CD4-positive, alpha-beta T cell treated with Interleukin-21 for 1 hour (primary cell): ENCODE measurements around the gene FLNC.

Experiments used
- DNase-seq: peaks from one replicate; pipeline ENCODE4 v3.0.0-alpha.2; 2020

FLNC gene

DNA sequence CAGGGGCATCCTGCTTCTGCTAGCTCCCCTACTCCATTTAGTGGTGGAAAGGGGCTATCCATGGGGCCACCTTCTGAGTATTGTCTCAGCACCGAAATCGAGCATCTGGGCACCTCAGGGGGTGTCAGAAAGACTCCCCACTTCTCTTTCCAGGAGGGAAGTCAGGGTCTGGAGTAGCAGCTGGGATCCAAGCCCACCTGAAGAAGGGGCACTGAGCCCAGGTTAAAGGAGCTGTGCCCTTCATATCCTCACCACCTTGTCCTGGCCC lies 2.6 kb downstream of the FLNC start:
- DNase-seq = no peak

DNA sequence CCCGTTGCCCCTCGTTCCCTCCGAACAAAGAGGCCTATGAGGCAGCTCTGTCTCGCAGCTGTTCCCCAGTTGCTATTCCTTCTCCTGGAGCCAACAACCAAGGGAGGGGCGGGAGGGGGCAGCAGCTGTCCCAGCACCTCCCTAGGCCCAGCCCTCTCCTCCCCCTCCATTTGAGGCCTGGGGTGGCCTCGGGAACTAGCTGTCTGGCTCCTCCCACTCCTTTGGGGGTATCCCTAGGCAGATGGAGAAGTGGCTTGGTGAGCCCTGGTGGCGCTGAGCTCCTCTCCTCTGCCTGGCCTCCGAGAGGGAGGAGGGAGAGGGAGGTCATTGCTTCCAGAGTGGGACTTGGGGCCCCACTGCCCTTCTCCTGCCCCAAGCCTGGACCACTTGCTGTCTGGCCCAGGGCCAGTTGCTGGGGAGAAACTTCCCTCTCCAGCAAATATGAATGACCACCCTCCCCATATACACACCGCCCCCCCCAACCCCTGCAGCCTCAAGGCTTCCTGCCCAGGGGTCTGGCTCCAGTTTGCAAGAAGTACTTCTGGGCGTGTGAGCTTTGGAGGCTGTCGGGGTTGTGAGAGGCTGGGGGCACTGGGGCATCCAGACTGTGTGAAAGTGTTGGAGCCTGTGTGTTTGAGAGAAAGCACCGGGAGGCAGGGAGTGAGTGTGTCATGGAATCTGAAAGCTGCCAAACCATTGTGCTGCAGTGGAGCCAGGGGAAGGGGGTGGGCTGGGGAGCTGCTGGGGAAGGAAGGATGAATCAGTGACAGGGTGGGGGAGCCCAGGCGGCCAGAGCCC lies 3.1 kb downstream of the FLNC start:
- no peak for DNase-seq

DNA sequence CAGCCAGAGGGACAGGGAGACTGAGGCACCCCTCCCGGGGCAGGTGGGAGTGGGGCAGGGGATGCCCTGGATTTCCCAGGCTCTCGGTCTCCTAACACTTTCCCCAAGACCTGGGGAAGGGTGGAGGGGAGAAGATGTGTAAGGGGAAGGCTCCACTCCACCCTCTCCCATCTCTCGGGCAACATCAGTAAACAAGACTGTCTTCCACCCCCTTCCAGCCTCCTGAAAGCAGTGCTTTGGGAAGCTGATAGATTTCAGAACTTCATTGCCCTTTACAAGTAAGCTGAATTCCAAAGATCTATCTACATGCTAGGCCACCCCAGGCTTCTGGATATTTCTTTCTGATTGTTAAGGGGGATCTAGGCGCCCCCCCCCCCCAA lies 3.7 kb downstream of the FLNC start:
- no peak for DNase-seq

DNA sequence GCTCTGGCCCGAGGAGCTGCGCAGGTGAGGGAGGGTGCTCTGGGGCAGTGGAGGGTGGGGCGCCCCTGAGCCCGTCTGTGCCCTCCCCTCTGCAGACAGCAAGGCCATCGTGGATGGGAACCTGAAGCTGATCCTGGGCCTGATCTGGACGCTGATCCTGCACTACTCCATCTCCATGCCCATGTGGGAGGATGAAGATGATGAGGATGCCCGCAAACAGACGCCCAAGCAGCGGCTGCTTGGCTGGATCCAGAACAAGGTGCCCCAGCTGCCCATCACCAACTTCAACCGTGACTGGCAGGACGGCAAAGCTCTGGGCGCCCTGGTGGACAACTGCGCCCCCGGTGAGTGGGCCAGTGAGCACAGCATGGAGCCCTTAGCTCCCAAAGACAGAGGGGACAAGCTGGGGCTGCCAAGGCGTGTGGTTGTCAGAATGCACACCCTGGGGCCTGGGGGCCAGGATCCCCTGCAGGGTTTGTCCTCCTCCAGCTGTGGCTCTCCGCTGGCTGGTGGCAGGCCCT lies 5.1 kb downstream of the FLNC start:
- no peak for DNase-seq

DNA sequence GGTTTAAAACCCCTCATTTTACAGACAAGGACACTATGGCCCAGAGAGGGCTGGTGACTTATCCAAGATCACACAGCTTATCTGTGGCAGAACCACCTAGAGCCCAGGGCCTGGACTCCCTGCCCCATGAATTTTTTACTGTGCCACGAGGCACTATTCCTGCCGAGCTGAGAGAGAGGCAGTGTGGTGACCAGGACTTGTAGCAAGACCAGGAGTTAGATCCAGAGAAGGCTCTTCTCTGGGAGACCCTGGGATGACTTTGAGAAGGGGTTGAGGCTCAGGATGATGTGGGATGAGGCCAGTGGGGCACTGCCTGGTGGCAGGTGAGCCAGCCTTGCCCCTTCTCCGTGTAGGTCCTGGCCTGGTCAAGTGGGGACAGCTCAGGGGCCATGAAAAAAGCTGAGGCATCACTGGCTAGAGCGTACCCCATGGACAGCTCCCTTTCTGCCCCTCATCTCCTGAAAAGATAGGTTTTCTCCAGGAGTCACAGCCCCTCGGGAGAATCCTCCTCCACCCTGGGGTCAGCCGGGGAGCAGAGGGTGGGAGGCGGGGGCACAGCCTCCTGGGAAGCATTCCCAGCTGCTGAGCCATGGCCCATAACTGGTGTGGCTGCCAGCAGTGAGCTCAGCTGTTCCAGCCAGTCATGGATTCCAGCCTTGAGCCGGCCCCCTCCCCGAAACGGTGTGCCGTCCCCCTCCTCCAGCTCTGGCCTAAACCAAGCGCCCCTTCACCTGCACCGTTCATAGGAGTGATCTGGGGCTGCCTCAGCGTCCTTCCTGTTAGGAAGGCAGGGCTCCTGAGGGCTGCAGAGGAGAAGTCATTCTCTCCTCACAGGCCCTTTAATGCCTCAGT lies 5.8 kb downstream of the FLNC start:
- no peak for DNase-seq

DNA sequence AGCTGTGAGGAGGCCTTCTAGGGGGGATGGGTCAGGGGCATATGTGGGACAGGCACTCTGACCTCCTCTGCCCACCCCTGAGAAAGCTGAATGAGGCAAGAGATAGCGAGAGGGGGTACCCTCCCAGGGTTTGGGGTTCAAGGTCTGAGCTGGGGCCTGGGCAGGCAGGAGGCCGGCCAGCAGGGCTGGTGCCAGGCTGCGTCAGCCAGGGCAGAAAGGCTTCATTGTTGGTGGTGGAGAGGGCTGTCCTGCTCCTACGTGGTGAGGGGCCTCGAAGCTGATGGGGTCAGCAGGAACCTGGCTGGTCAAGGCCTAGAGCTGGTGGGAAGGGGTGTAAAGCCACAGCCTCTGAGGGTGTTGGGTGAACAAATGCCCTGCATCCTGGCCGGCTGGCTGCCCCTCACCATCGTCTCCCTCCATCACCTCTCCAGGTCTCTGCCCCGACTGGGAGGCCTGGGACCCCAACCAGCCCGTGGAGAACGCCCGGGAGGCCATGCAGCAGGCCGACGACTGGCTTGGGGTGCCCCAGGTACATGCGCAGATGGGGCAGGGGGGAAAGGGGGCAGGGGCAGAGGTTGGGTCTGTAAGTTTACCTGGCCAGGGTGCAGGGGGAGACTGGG lies 6.6 kb downstream of the FLNC start:
- no peak for DNase-seq

DNA sequence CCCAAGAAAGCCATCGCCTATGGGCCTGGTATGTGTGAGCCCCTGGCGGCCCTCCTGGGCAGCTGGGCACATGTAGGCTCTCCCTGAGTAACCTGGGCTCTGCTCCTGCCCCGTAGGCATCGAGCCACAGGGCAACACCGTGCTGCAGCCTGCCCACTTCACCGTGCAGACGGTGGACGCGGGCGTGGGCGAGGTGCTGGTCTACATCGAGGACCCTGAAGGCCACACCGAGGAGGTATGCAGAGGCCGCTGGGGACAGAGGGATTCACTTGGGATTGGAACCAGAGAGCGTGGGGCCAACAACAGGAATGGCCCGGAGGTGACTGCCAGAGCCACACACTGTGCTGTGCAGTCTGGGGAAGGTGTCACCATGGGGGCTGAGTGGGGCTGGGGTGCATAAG lies 7.3 kb downstream of the FLNC start:
- DNase-seq = no peak

DNA sequence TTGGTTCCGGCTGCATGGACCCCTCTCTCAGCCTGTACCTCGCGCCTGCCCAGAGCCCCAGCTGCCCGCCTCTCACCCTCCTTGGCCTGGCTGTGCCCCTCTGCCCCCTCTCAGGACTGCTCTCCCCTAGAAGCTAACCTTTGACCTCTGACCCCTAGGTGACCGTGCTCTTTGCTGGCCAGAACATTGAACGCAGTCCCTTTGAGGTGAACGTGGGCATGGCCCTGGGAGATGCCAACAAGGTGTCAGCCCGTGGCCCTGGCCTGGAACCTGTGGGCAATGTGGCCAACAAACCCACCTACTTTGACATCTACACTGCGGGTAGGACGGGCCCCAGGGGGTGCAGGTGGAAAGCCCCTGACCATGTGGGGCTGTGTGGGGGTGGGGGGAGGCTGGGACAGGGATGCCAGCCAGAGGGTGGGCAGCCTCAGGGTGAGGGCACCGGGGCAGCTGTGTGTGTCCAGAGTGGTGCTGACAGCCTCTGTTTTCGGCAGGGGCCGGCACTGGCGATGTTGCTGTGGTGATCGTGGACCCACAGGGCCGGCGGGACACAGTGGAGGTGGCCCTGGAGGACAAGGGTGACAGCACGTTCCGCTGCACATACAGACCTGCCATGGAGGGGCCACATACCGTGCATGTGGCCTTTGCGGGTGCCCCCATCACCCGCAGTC lies 8.0 kb downstream of the FLNC start:
- no peak for DNase-seq

DNA sequence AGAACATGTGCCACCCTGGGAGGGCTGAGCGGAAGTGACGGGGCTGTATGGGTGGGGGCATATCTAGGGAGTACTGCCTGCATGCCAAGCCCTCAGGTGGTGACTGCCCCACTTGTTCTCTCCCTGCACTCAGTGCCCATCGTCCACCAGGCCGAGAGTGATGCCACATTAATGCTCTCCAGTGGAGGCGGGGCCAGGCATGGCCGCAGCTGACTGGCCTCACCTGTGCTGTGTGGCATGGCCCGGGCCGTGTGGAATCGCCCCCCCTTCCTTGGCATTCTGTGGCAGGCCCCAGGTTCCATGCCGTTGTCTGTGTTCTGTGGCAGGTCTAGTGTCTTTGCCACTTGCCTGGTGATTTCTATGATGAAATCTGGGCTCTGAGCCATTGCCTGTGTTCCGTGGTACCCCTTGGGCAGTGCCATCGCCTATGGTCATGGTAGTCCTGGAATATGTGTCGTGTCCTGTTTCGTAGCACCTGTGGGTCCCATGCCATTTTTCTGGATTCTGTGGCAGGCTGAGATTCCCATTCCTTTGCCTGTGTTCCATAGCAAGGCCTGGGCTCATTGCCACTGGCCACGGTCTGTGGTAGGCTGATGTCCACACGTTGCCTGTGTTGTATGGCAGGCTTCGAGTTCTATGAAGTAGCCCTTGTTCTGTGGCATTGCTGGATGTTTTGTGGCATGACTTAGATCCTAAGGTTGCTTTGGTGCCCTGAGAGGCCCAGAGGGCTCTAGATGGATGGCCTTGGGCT lies 8.9 kb downstream of the FLNC start:
- DNase-seq = no peak

DNA sequence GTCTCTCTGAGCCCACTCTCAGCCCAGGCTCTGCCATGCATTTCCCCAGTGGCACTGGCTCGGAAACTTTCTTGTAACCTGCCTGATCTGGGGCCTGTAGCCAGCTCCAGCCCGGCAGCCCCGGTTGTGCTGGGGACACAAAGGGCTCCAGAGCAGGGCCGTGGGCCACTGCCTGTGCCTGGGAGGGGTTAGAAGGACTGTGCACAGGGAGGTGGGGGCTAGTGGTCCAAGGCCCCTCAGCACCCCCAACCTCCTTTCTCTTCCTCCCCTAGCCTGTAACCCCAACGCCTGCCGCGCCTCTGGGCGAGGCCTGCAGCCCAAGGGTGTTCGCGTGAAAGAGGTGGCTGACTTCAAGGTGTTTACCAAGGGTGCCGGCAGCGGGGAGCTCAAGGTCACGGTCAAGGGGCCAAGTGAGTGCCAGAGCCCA lies 9.6 kb downstream of the FLNC start:
- DNase-seq = no peak

DNA sequence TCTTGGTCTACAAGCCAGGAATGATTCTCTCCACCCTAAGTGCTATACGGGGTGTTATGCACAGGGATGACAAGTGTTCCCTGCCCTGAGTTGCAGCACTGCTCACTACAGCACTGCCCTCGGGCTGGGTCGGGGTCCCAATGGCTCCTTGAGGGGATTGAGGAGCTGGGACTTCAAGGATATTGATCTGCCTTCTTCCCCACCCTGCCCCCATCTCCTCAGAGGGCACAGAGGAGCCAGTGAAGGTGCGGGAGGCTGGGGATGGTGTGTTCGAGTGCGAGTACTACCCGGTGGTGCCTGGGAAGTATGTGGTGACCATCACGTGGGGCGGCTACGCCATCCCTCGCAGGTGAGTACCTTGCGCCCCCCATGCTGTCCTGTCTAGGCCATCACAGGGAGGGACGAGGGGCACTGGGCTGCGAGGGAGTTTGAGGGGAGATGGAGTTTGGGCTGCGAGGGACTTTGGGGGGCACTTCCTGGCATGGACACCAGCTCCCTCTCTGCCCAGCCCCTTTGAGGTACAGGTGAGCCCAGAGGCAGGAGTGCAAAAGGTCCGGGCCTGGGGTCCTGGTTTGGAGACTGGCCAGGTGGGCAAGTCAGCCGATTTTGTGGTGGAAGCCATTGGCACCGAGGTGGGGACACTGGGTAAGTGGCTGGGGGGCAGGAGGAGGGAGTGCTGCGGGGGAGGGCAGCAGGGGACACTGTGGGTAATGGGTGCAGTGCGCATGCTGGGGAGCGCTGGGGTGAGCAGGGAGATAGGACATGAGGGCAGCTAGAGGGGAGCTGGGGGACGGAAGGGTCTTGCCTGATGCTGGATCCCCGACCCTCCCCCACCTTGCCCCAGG lies 10.3 kb downstream of the FLNC start:
- no peak for DNase-seq

DNA sequence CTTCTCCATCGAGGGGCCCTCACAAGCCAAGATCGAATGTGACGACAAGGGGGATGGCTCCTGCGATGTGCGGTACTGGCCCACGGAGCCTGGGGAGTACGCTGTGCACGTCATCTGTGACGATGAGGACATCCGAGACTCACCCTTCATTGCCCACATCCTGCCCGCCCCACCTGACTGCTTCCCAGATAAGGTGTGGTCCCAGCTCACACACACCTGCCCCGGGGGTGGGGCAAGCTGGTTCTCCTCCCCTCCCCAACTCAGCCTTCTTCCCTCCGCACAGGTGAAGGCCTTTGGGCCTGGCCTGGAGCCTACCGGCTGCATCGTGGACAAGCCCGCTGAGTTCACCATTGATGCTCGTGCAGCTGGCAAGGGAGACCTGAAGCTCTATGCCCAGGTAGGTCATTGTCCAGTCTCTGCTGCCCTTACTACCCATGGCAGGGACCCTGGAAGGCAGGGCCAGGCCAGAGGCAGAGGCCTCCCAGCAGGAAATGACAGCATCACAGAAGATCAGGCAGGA lies 11.0 kb downstream of the FLNC start:
- DNase-seq = peak; percentile 38

DNA sequence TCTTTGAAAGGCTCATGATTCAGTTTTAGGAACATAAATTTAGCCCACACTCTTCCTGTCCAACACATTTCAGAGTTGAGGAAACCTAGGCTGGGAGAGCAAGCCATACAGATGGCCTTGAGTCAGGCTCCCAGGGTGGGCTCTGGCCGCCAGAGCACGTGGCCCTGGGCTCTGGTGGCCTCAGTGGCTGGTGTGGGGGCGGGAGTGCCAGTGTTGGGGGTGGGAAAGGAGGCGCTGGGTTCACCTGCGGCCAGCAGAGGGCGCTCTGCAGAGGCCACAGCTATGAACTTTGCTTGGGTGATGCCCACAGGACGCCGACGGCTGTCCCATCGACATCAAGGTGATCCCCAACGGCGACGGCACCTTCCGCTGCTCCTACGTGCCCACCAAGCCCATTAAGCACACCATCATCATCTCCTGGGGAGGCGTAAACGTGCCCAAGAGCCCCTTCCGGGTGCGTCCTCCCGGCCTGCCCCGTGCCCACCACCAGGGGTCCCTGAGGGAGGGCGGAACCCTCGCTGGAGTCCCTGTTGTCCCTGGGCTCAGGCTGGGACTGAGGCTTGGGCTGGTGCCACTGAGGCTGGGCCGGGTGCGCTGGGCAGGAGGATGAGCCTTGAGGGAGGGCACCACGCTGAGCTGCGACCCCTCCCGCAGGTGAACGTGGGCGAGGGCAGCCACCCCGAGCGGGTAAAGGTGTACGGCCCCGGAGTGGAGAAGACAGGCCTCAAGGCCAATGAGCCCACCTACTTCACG lies 11.9 kb downstream of the FLNC start:
- peak; percentile 50 for DNase-seq

DNA sequence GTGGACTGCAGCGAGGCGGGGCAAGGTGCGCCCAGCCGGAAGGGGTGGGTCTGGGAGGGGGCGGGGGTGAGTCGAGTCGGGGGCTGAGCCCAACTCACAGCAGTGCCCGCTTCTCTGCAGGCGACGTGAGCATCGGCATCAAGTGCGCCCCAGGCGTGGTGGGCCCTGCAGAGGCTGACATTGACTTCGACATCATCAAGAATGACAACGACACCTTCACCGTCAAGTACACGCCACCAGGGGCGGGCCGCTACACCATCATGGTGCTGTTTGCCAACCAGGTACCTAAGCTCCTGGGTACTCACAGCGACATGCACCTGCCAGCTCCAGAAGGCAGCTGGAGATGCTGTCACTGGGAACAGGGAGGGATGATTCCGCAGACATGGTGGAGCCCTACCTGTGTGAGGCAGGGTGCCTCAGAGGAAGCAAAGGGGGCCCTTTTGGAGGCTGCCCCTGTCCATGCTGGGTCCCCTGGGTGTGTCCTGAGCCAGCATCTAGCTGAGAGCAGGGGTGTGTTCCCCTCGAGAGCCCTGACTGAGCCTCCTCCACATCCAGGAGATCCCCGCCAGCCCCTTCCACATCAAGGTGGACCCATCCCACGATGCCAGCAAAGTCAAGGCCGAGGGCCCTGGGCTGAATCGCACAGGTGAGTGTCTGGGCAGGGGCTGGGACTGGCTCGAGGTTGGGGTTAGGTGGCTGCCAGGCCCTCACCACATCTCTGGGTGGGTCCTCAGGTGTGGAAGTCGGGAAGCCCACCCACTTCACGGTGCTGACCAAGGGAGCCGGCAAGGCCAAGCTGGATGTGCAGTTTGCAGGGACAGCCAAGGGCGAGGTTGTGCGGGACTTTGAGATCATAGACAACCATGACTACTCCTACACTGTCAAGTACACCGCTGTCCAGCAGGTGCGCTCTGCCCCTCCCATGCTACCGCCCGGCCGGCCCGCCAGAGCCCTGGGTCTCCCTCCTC lies 12.8 kb downstream of the FLNC start:
- no peak for DNase-seq

DNA sequence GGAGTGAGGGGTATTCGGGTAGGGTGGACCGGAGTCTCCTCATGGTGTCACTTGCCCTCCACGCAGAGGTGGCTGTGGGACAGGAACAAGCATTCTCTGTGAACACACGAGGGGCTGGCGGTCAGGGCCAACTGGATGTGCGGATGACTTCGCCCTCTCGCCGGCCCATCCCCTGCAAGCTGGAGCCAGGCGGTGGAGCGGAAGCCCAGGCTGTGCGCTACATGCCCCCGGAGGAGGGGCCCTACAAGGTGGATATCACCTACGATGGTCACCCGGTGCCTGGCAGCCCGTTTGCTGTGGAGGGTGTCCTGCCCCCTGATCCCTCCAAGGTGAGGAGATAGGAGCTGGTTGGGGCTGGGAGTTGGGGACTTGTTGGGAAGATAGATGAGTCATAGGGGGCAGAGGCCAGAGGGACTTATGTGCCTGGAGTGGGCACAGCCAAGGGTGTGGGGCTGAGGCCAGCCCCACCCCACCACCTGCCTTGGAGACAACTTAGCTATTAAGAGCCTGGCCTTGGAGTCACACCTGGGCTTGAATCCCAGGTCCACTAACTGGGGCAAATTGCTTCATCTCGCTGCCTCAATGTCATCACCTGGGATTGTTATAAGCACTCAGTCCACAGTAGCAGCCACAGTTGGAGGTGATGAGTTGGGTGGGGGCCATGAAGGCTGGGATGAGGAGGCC lies 13.9 kb downstream of the FLNC start:
- no peak for DNase-seq

DNA sequence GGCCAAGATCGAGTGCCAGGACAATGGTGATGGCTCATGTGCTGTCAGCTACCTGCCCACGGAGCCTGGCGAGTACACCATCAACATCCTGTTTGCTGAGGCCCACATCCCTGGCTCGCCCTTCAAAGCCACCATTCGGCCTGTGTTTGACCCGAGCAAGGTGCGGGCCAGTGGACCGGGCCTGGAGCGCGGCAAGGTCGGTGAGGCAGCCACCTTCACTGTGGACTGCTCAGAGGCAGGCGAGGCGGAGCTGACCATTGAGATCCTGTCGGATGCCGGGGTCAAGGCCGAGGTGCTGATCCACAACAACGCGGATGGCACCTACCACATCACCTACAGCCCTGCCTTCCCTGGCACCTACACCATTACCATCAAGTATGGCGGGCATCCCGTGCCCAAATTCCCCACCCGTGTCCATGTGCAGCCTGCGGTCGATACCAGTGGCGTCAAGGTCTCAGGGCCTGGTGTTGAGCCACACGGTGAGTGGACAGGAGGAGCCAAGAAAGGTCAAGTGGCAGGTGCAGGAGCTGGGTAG lies 14.6 kb downstream of the FLNC start:
- no peak for DNase-seq

DNA sequence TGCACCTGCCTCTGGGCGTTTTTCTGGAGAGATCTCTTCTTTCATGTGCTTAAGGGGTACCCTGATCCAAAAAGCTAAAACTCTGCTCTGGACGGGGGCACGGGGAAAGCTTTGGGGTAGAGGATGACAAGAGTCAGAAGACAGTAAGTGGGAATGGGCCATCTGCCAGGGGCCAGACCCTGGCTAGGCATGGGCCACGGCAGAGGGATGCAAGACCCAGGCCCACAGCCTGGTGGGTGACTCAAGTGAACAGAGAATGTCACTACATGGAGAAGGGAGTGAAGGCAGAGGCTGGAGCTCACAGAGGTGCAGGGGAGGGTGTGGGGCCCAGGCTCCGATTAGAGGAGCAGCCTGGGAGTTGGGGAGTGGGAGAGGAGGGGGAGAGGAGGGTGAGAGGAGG lies 15.3 kb downstream of the FLNC start:
- DNase-seq = no peak

DNA sequence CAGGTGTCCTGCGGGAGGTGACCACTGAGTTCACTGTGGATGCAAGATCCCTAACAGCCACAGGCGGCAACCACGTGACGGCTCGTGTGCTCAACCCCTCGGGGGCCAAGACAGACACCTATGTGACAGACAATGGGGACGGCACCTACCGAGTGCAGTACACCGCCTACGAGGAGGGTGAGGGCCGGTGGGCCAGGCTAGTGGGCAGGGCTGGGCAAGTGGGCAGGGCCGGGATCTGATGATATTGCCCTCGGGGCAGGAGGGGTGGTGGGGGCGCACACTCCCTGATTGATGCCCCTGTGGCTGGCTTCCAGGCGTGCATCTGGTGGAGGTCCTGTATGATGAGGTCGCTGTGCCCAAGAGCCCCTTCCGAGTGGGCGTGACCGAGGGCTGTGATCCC lies 15.8 kb downstream of the FLNC start:
- DNase-seq = no peak
